DMS79 (cell line): ENCODE measurements around the gene MAP4K4.

ENCODE experiments used
- DNase-seq: peaks from one replicate; lab custom pipeline; 2025; lab: John Stamatoyannopoulos, UW

The MAP4K4 gene

DNA sequence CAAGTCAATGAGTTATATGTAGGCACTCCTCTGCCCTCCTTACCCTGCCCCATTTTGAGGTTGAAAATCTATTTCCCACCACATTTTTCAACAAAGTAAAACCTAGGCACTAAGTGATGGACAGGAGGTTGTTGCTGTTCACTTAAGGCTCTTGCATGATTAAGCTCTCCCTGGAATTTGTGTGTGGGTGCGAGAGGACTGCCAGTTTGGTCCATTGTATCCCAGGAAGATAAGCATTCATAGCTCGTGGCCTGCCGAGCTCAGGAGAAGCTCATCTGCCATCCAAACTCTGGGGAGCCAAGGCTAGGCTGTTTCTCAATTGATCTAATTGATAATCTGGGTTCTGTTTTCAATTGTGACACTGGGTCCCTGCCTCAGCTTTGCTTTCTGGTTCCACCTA lies 4.7 kb upstream of the MAP4K4 start:
- DNase-seq: no peak

GRCh38 chr2:101693991-101694588 lies 3.4 kb upstream of the MAP4K4 start:
- no peak for DNase-seq

- peak; percentile 46 for DNase-seq
Observed at GRCh38 chr2:101696272-101697123, 1.0 kb upstream of the MAP4K4 start.

GRCh38 chr2:101698014-101698843 lies 722 bp downstream of the MAP4K4 start:
- no peak for DNase-seq

DNA sequence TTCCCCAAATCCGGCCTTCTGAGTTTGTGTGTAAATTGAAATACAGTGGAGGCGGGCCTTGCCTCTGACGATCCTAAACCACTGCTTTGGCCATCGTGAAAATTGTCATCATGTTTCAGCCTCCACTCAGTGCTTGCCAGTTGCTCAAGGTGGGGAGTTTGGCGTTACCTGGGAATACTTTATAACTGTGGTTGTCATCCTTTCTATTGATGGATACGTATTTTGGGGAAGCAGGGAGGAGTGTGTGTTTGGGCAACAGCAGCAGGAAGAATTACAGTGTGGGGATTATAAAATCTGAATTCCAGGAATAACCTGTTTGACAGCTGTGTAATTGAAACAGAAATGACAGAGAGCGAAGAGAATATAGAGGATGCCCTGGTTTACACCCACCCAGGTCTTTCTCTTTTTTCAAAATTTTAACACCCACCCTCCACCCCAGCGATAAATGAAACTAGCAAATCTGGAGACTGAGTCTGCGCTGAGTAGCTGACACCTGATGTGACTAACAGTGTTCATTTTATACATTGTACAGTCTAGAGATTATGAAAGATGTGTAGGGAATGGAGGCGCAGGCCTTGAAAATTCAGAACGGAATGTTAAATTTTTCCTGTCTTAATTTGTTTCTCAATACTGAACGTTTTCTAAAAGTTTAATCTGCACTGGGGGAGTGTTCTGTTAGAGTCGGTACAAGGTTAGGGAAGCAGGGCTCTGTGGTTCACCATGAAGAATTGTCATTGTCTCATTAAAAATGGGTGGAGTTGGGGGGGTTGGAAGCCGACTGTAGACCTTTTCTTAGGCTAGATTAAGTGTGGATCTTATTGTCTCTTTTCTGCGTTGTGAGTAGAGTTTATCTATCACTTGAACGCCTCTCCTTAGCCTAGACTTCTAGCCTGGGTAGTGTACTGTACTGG lies 1.6 kb downstream of the MAP4K4 start:
- DNase-seq: no peak

- no peak for DNase-seq
Observed at GRCh38 chr2:101699755-101700461, 2.4 kb downstream of the MAP4K4 start.

DNA sequence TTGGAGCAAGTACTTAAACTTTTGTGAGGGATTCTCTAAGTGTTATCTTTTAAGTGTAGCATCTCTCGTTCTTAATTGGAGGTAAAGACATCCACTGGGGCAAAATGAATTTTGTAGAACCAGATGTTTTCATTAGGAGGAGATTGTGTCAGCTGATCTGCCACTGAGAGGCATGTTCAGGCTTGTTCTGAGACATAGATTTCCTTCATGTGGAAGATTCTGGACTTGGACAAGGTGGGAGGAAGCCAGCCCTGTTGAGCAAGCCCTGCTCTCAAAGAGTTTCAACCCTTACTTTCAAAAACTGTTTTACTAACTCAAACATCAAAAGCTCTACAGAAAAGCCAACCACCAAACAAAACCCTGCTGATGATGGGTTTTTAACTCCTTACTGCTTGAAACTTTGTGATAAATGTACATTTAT lies 6.5 kb downstream of the MAP4K4 start:
- no peak for DNase-seq

- DNase-seq: no peak
Observed at GRCh38 chr2:101704816-101705578, 7.5 kb downstream of the MAP4K4 start.

GRCh38 chr2:101706121-101706818 lies 8.8 kb downstream of the MAP4K4 start:
- DNase-seq: no peak

- DNase-seq: no peak
Observed at GRCh38 chr2:101706819-101707177, 9.3 kb downstream of the MAP4K4 start.

DNA sequence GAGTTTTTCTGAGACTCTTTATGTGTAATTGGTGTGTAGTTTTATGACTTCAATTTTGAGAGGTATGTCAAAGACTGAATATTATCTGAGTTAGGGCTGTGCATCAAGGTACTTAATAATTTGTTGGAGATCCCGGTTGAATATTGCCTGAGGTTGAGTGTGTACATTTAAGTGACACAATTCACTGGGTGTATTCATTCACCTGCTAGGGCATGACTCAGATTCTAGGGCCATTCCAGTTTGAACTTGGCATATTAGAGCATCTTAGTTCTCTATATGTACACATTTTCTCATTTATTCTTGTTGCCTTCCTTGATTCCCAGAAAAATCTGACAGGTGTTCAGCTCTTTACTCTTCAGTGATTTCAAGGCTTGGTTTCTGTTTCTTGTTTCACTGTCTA lies 12.5 kb downstream of the MAP4K4 start:
- DNase-seq: no peak

GRCh38 chr2:101710471-101711318 lies 13.2 kb downstream of the MAP4K4 start:
- no peak for DNase-seq

GRCh38 chr2:101714118-101714517 lies 16.6 kb downstream of the MAP4K4 start:
- DNase-seq: no peak

- DNase-seq: no peak
Observed at GRCh38 chr2:101717071-101717845, 19.8 kb downstream of the MAP4K4 start.

DNA sequence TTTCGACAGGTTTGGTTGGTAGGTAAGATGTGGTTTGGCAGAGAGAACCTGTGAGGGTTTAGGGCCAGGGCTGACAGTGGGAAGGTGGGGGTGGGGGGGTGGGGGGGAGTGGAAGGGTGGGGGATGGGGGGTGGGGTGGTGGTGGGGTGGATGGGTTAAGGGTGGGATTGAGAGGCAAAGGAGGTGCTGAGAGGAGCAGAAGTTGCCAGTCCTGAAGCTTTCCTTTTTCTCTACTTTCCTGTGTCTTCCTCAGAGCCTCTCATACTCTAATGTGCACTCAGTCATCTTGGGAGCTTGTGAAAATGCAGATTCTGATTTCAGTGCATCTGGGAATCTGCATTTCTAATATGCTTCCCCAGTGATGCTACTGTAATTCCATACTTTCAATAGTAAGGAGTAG lies 21.0 kb downstream of the MAP4K4 start:
- DNase-seq: no peak

- no peak for DNase-seq
Observed at GRCh38 chr2:101718993-101719571, 21.6 kb downstream of the MAP4K4 start.

- no peak for DNase-seq
Observed at GRCh38 chr2:101720732-101721131, 23.2 kb downstream of the MAP4K4 start.

DNA sequence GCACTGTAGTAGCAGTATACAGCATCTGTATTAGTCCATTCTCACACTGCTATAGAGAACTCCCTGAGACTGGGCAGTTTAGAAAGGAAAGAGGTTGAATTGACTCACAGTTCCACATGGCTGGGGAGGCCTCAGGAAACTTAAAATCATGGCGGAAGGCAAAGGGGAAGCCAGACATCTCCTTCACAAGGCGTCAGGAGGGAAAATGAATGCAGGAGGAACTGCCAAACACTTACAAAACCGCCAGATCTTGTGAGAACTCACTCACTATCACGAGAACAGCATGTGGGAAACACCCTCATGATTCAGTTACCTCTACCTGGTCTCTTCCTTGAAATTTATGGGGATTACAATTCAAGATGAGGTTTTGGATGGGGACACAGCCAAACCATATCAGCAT lies 25.4 kb downstream of the MAP4K4 start:
- no peak for DNase-seq
